GM18873 (cell line): ENCODE data around the gene ZNF319.
"Not testable (repeated sequence)": the region's sequence is repeated elsewhere in the genome, so short reads cannot be mapped to it uniquely, and the experiment has no call there.

Experiments used
- ATAC-seq: cut with Tn5 transposase; IDR thresholded peaks from one replicate; pipeline ENCODE4 v1.9.1; 2021; ENCODE audit warnings: mild to moderate bottlenecking, moderate library complexity, moderate number of reproducible peaks; ENCODE audit not compliant: unreplicated experiment, low FRiP score

Gene ZNF319

GRCh38 chr16:58022601-58023371, 22.3 kb upstream of the ZNF319 start:
- ATAC-seq = no peak

- no peak for ATAC-seq
Measured at GRCh38 chr16:58021661-58022551, 21.4 kb upstream of the ZNF319 start.

GRCh38 chr16:58020628-58021521, 20.4 kb upstream of the ZNF319 start:
- ATAC-seq = no peak

GRCh38 chr16:58019866-58020538, 19.5 kb upstream of the ZNF319 start:
- no peak for ATAC-seq

- no peak for ATAC-seq
Measured at GRCh38 chr16:58018803-58019202, 18.3 kb upstream of the ZNF319 start.

GRCh38 chr16:58016840-58017446, 16.5 kb upstream of the ZNF319 start:
- no peak for ATAC-seq

- ATAC-seq = no peak
Measured at GRCh38 chr16:58013201-58013956, 12.9 kb upstream of the ZNF319 start.

- no peak for ATAC-seq
Measured at GRCh38 chr16:58012481-58012880, 12.0 kb upstream of the ZNF319 start.

- no peak for ATAC-seq
Measured at GRCh38 chr16:58011652-58012051, 11.2 kb upstream of the ZNF319 start.

GRCh38 chr16:58010886-58011285, 10.4 kb upstream of the ZNF319 start:
- ATAC-seq = no peak

- ATAC-seq = no peak
Measured at GRCh38 chr16:58009856-58010416, 9.5 kb upstream of the ZNF319 start.

- ATAC-seq = not testable (repeated sequence)
Measured at GRCh38 chr16:58004736-58005135, 4.3 kb upstream of the ZNF319 start.

GRCh38 chr16:58002936-58003335, 2.5 kb upstream of the ZNF319 start:
- no peak for ATAC-seq

- no peak for ATAC-seq
Measured at GRCh38 chr16:58002416-58002800, 1.9 kb upstream of the ZNF319 start.

GRCh38 chr16:58001781-58002415, 1.4 kb upstream of the ZNF319 start:
- no peak for ATAC-seq

GRCh38 chr16:58000706-58001676, 519 bp upstream of the ZNF319 start, which contains the start of gene USB1:
Gene USB1, plus strand, starts transcription at chr16:58001407. Its CDS starts 77 bp downstream, at chr16:58001484.
- peak; percentile 75 for ATAC-seq
